Amygdala (tissue), 56 donors: ENCODE results near the gene TMEM125.

Experiments
- DNase-seq, 56 donors: peaks; one replicate each; lab custom pipeline; 2025; lab: John Stamatoyannopoulos, UW

The TMEM125 gene

DNA sequence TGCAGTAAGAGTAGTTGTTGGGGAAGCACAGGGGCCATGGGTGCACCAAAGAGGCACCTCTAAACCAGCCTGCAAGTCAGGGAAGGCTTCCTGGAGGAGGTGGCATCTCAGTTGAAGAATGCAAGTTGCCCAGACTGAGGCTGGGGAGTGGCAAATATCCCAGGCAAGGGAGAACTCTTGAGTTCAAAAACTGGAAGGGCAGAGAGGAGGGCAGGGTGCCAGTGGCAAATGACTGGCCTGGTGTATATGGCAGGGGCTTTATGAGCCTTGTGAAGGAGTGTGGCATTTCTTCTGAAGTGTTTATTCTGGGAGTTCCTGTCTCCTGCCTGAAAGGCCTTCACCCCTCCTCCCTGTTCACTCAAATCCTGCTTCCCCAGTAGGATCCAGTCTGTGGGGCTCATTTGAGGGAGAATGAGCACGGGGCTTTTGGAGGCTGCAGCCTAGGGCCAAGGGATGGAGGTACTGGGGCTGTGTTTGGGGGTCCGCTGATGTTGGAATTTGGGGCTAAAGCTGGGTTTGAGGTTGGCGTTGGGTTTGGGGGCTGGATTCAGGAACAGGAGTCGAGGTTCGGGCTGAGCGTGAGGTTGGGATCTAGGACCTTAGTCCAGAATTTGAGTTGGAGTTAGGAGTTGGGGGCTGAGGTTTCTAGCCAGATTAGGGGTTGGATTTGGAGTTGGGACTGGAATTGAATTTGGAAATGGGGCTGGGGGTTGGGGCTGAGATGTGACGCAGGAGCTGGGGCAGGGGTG, at the start of gene TMEM125:
Gene TMEM125, plus strand, starts transcription at position 357 of the 749 bp plus-strand sequence. CDS start 2,740 bp downstream, outside the sequence.
- DNase-seq = no peak

GRCh38 chr1:43220905-43221778, 48.6 kb upstream of the TMEM125 start:
- DNase-seq = no peak

GRCh38 chr1:43221797-43222196, 48.0 kb upstream of the TMEM125 start:
- DNase-seq = no peak

- no peak for DNase-seq
Observed at GRCh38 chr1:43222879-43223278, 46.9 kb upstream of the TMEM125 start.

GRCh38 chr1:43225168-43225567, 44.6 kb upstream of the TMEM125 start:
- DNase-seq = no peak

DNA sequence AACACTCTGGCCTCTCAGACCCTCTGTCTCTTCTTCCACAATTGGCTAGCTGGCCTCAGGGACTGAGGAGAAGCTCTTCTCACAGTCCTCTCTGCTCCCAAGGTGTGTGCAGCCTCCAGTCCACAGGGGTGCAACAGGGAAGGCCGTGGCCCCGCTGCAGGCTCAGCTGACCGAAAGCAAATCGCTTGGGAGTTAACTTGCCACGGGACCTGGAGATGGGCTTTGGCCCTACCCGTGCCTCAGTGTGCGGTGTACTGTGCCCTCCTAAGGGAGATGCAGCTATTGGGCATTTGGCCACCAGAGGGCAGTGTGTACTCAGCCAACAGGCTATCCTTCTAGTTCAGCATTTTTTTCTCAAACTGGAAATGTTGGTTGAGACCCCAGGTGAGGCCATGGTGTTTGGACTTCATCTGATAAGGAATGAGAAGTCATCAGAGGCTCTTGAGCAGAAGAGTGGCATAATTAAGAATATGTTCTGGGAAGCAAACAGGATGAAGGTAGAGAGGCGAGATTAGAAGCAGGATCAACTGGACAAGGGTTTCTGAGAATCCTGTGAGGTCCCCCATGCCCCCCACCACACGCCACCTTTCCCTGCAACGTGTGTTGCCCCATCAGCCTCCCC, 42.5 kb upstream of the TMEM125 start:
- peak in 54 of 56 donors; percentile 21 to 92 (median 64) for DNase-seq

GRCh38 chr1:43229826-43230780, 39.7 kb upstream of the TMEM125 start:
- DNase-seq = no peak

GRCh38 chr1:43232074-43232473, 37.7 kb upstream of the TMEM125 start:
- no peak for DNase-seq

- peak in 10 of 56 donors; percentile 6 to 62 (median 21) for DNase-seq
Observed at GRCh38 chr1:43232482-43232881, 37.3 kb upstream of the TMEM125 start.

DNA sequence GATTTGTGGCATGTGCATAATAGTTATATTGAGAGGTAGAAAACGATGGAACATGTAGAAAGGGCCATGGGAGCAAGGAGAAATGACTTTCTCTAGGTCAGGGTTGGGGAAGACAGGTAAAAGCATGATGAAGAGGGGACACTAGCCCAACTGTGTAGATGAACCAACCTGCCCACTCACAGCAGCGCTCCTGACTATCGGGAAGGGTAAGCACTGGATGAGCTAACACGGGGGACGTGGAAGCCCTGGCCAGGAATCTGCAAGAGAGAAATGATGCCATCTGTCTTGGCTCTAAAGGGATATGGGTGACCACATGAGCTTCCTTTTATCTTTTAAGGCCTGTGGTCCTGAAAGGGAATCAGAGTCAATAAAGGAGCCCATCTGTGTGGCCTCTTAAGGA, 36.2 kb upstream of the TMEM125 start:
- no peak for DNase-seq

GRCh38 chr1:43234267-43234666, 35.5 kb upstream of the TMEM125 start:
- DNase-seq = no peak

- no peak for DNase-seq
Observed at GRCh38 chr1:43235040-43235439, 34.7 kb upstream of the TMEM125 start.

- no peak for DNase-seq
Observed at GRCh38 chr1:43235451-43236121, 34.2 kb upstream of the TMEM125 start.

DNA sequence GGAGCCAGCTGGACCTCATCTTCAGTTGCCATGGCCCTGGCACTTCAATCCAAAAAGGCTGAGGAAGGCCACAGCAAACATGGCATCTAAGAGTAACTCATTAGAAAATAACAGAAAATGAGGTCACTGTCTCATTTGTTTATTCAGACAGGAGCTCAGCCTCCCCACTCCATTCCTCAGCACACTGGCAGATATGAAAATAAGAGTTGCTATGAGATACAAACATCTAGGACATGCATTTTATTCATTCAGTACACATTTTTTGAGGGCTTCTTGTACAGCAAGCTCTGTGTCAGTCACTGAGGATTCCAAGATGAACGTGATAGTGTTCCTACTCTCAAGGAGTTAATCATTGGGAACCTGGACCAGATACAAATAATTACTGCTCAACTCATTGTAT, 32.7 kb upstream of the TMEM125 start:
- no peak for DNase-seq

DNA sequence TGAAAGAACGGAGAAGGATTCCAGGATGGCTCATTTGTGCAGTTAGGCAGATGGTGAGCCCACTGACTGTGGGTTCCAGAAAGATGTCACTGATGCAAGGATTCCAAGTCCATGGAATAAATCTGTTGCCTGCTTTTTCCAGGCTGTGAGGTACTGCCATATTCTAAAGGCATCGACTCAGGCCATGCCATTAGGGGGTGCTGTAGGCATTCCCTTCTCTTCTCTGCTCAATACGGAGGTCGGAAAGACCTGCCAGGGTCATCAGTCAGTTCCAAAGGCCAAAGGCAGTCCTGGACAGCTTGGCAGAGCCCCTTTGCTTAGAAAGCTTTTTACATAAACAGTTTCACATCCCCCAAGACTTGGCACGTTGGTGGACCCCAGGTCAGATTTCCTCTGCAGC, 31.7 kb upstream of the TMEM125 start:
- DNase-seq = peak in 50 of 56 donors; percentile 7 to 88 (median 50)

DNA sequence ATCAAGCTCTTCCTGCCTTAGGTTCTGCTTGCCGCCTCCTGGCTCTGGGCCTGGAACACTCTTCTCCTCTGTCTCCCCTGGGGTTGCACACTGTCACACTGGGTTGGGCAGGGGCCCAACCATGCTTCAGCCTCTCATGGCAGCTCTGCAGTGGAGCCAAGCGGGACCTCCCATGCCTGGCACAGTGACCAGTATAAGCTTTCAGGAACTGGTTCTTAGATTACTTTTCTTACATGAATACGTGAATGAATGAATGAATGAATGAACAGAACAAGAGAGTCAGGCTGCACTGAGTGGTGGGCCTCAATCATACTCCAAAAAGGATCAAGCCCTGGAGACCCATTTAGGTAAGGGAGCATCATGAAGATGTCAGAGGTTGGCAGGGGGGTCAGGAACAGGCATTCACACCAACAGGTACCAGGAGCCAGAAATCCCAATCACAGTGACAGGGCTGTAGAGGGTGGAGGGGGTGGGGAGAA, 30.8 kb upstream of the TMEM125 start:
- DNase-seq = no peak

- no peak for DNase-seq
Observed at GRCh38 chr1:43239484-43239883, 30.3 kb upstream of the TMEM125 start.

DNA sequence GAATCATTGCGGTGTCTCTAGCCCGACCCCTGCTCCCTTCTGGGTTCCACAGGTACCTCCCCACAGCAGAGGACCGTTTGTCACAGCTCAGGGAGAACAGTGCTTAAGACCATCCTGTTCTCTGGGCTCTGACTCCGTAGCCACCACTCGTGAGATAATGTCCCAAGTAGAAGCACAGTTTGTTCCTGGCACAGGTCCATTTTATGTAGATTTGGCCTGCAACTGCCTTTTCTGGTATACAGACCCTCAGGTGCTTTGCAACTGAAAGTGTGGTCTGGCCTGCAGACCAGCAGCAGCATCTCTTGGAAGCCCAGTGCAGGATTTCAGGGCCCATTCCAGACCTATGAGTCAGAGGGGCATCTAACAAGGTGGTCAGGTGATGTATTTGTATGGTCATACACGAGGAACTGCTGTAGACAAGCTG, 28.4 kb upstream of the TMEM125 start:
- no peak for DNase-seq

DNA sequence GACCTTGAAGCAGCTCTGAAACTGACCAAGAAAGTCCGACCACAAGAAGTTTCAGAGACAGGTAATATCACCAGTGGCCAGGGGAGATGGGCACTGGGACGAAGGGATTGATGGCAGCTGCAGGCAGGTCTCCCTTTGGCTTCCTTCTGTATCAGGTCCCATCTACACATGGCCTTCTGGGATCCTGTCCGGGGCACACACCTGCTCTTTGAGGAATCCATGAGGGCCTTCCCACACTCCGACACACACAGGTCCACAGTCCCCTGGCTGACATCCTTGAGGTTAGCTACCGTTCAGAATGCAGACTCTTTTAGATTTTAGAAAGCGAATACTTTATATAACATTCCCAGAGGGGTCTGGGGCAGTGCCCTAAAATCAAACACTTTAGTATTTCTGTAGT, 26.5 kb upstream of the TMEM125 start:
- no peak for DNase-seq
